Neutrophil (primary cell): Measurements from ENCODE around the gene UBE2D1.

Source experiments
- H3K27ac ChIP-seq: fragments of 200-600 bp; sonication (generic); 2 replicates; pipeline ENCODE4 v1.5.1; 2016; ENCODE audit warnings: mild to moderate bottlenecking, moderate library complexity
- H3K27me3 ChIP-seq: fragments of 200-600 bp; sonication (generic); 2 replicates; pipeline ENCODE4 v1.6.0; 2016; ENCODE audit warnings: mild to moderate bottlenecking
- H3K36me3 ChIP-seq: fragments of 200-600 bp; sonication (generic); 2 replicates; pipeline ENCODE4 v1.5.1; 2017
- H3K4me1 ChIP-seq, 2 experiments: fragments of 200-600 bp in 1 of 2; sonication (generic) in 1 of 2; 1 replicate in 1 of 2; 2 replicates in 1 of 2; pipeline versions ENCODE4 v1.5.1 to v1.6.1; 2013 to 2016; ENCODE audit warnings: low read depth in 1 of 2, low read length in 1 of 2, mild to moderate bottlenecking in 1 of 2, moderate library complexity in 1 of 2; ENCODE audit not compliant: control insufficient read depth in 1 of 2, insufficient read depth in 1 of 2
- H3K4me3 ChIP-seq, 2 experiments: fragments of 200-600 bp in 1 of 2; sonication (generic) in 1 of 2; 1 replicate in 1 of 2; 2 replicates in 1 of 2; pipeline ENCODE4 v1.5.1; 2013 to 2016; ENCODE audit warnings: low read depth in 1 of 2, low read length in 1 of 2, mild to moderate bottlenecking in 1 of 2, moderate library complexity in 1 of 2
- H3K9me3 ChIP-seq: fragments of 200-600 bp; sonication (generic); 2 replicates; pipeline ENCODE4 v1.5.1; 2016
- TF ChIP-seq, protein P1 (sequence below): fragments of 200-600 bp; sonication (generic); IDR thresholded peaks from 2 replicates; pipeline ENCODE4 v1.5.1; 2016; ENCODE audit warnings: antibody characterized with exemption

Gene UBE2D1

DNA sequence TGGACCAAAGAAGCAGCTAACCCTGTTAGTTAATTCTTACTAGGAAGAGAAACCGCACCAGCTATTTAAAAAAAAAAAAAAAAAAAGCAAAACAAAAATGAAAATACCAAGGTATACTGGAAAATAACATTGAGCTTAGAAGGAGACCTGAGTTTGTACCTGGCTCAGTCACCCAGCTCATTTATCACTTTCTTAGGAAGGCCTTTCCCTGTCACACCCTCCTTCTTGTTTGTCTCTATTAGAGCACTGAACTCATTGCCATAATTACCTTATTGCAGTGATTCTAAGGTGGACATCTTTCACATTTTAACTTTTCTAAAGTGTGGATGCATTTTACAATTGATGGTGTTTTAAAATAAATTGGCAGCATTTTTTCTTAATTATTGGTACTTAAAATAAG is 24.1 kb downstream of the UBE2D1 start:
- Histone ChIP-seq H3K36me3 (peaks cover 18% of the 10 kb centered on the region), H3K4me1 (peaks cover 26 to 35% of the 10 kb centered on the region in 2 experiments), H3K9me3 (no peaks in the 10 kb centered on the region), H3K27ac (no peak overlapping the region), H3K27me3 (no peaks in the 10 kb centered on the region), H3K4me3 (no peak overlapping the region)
- TF ChIP-seq, protein P1, sequence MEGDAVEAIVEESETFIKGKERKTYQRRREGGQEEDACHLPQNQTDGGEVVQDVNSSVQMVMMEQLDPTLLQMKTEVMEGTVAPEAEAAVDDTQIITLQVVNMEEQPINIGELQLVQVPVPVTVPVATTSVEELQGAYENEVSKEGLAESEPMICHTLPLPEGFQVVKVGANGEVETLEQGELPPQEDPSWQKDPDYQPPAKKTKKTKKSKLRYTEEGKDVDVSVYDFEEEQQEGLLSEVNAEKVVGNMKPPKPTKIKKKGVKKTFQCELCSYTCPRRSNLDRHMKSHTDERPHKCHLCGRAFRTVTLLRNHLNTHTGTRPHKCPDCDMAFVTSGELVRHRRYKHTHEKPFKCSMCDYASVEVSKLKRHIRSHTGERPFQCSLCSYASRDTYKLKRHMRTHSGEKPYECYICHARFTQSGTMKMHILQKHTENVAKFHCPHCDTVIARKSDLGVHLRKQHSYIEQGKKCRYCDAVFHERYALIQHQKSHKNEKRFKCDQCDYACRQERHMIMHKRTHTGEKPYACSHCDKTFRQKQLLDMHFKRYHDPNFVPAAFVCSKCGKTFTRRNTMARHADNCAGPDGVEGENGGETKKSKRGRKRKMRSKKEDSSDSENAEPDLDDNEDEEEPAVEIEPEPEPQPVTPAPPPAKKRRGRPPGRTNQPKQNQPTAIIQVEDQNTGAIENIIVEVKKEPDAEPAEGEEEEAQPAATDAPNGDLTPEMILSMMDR: no peak

DNA sequence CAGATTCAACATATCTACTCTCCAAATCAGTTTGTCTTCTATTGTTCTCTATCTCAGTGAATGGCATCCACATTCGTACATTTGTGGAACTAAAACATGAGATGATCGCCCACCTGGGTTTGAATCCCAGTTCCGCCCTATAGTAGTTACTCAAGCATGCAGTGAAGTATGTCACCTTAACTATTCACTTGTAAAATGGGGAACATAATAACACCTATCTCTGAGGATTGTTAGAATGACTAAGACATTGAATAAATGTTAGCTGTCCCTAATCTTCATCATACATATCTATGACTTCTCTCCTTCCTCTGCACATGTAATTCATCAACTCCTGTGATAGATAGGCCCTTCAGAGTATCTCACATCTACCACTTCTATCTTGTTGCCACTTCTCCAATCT is 24.7 kb downstream of the UBE2D1 start:
- H3K4me3 ChIP-seq: no peak overlapping the region
- TF ChIP-seq, protein P1: no peak
- H3K27ac ChIP-seq: peak overlapping the region; percentile 63
- no peaks in the 10 kb centered on the region for H3K27me3 ChIP-seq
- H3K36me3 ChIP-seq: peaks cover 24% of the 10 kb centered on the region
- no peaks in the 10 kb centered on the region for H3K9me3 ChIP-seq
- H3K4me1 ChIP-seq: peaks cover 26 to 35% of the 10 kb centered on the region in 2 experiments

DNA sequence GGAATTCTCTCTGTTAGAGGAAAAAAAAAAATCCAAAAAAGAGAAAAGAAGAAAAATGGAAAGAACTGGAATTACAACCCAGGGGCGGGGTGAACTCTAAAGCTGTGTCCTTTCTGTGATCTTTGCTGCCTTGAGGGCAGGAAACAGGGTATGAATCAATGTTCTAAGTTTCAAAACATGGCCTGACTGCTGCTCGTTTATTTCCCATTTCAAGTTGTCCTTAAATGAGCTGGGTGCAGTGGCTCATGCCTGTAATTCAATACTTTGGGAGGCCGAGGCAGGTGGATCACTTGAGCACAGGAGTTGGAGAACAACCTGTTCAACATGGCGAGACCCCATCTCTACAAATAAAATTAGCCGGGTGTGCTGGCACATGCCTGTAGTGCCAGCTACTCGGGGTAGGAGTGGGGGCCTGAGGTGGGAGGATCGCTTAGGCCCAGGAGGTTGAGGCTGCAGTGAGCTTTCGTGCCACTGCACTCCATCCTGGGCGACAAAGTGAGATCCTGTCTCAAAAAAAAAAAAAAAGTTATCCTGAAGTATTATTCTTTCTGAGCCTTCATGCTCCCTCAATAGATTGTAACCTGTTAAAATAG is 25.7 kb downstream of the UBE2D1 start:
- Histone ChIP-seq H3K4me3 (no peak overlapping the region), H3K36me3 (peaks cover 34% of the 10 kb centered on the region), H3K27ac (peak overlapping the region; percentile 63), H3K4me1 (peaks cover 25 to 31% of the 10 kb centered on the region in 2 experiments), H3K27me3 (no peaks in the 10 kb centered on the region), H3K9me3 (no peaks in the 10 kb centered on the region)
- TF ChIP-seq, protein P1: no peak

DNA sequence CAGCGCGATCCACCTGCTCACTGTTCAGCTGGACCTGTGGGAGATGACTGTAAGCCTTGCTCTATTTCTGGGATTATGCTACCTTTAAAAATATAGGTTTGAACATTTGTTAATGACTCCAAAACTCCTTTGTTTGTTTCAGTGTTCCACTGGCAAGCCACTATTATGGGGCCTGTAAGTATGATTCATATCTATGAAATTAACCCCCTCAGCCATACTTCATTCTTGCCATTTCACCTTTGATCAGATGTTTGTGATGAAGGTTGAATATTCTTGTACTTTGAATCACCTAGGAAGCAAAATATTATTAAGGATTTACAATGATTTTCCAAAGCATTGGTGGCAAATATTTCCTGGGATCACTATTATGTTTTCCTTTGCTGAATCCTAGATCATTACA is 26.5 kb downstream of the UBE2D1 start:
- Histone ChIP-seq H3K27me3 (no peaks in the 10 kb centered on the region), H3K4me3 (no peak overlapping the region), H3K9me3 (no peaks in the 10 kb centered on the region), H3K4me1 (peaks cover 20 to 24% of the 10 kb centered on the region in 2 experiments), H3K27ac (peak overlapping the region; percentile 63), H3K36me3 (peaks cover 35% of the 10 kb centered on the region)
- TF ChIP-seq, protein P1: no peak

DNA sequence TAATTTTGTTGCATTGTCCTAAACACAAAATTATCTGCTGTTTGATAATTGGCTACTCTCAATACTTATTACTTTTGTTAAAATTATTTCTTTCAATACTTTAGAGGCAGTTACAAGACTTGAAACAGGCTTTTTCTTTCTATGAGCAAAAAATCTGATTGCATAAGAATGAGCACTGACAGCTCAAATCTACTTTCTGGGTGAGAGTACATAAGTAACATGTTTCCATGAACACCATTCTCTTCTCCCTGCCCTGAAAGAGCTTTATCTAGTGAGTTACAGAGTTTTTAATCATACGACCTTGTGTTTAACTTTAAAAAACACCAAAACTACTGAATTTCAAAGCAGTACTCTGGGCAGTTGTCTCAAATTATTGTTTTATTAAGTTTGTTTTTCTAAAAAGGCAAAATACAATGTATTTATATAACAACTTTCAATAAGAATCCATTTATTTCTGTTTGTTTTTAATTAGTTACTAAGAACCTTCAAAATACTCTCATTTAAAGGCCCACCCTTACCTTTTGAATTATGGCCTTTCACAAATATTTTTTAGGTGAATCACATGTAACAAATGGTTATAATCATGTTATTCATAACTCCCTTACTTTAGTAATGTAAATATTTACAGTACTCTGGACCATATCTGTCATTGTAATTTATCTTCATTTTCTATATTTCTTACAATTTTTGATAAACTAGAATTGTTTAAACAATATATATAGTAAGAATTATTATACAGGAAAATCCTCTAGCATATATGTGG is 27.4 kb downstream of the UBE2D1 start:
- Histone ChIP-seq H3K4me3 (no peak overlapping the region), H3K9me3 (no peaks in the 10 kb centered on the region), H3K27me3 (no peaks in the 10 kb centered on the region), H3K27ac (no peak overlapping the region), H3K36me3 (peaks cover 35% of the 10 kb centered on the region), H3K4me1 (peaks cover 20% of the 10 kb centered on the region in 2 experiments)
- TF ChIP-seq, protein P1: no peak
